A673 (cell line): ENCODE results near the gene ITGA1. TPM values are rescaled to one million over a fixed set of nuclear protein-coding genes. Genes with fewer than 3 reads are reported as not detected.

Experiments used
- BruUV-seq: library from RNA; stranded (reverse); fragments of 400-500 nt; replicated peaks from 2 replicates; lab custom pipeline; 2021; lab: Mats Ljungman, UMichigan
- CTCF ChIA-PET: fragments of 300-600 bp; sonication (Branson Sonifier 250); formaldehyde crosslinking; loops from one replicate; lab custom pipeline; 2022; ENCODE audit warnings: antibody characterized with exemption; lab: Charles Lee
- POLR2A ChIA-PET: fragments of 300-600 bp; sonication (Branson Sonifier 250); formaldehyde crosslinking; loops from one replicate; lab custom pipeline; 2022; ENCODE audit warnings: antibody characterized with exemption; ENCODE audit not compliant: low non-redundant PET; lab: Charles Lee
- DNase-seq: peaks from one replicate; pipeline ENCODE4 v3.0.0-alpha.2; 2015; ENCODE audit warnings: low spot score
- H3K27ac ChIP-seq: fragments of 200-600 bp; sonication (generic); 2 replicates; pipeline ENCODE4 v1.5.1; 2016; ENCODE audit warnings: mixed run types, low read depth, mild to moderate bottlenecking, mixed read lengths, antibody characterized with exemption, low read length; ENCODE audit not compliant: poor library complexity, severe bottlenecking
- H3K27me3 ChIP-seq: fragments of 200-600 bp; sonication (generic); replicated peaks from 2 replicates; pipeline ENCODE4 v1.6.1; 2017; ENCODE audit warnings: mixed run types, low read depth, mild to moderate bottlenecking, mixed read lengths, antibody characterized with exemption, low read length; ENCODE audit not compliant: insufficient read depth, poor library complexity
- H3K36me3 ChIP-seq: fragments of 200-600 bp; sonication (generic); 2 replicates; pipeline ENCODE4 v1.6.1; 2016; ENCODE audit warnings: mixed run types, mild to moderate bottlenecking, mixed read lengths, antibody characterized with exemption, low read length; ENCODE audit not compliant: insufficient read depth, poor library complexity, severe bottlenecking
- H3K4me1 ChIP-seq: fragments of 200-600 bp; sonication (generic); 2 replicates; pipeline ENCODE4 v1.6.1; 2017; ENCODE audit warnings: mixed run types, mild to moderate bottlenecking, mixed read lengths, antibody characterized with exemption, low read length; ENCODE audit not compliant: insufficient read depth, poor library complexity, severe bottlenecking
- H3K4me3 ChIP-seq: fragments of 200-600 bp; sonication (generic); 2 replicates; pipeline ENCODE4 v1.5.1; 2016; ENCODE audit warnings: low read depth, mixed run types, mild to moderate bottlenecking, mixed read lengths, low read length; ENCODE audit not compliant: poor library complexity, severe bottlenecking
- H3K9me3 ChIP-seq: fragments of 200-600 bp; sonication (generic); 2 replicates; pipeline ENCODE4 v1.6.1; 2016; ENCODE audit warnings: mixed run types, low read depth, mild to moderate bottlenecking, mixed read lengths, antibody characterized with exemption, low read length; ENCODE audit not compliant: poor library complexity, severe bottlenecking
- CTCF ChIP-seq: fragments of 300-800, 200-600 bp; sonication (generic); conservative IDR thresholded peaks from 2 replicates; pipeline ENCODE4 v1.5.1; 2017; ENCODE audit warnings: low read depth, mild to moderate bottlenecking, antibody characterized with exemption, low read length, moderate library complexity, mixed read lengths
- EZH2 ChIP-seq: fragments of 200-600 bp; sonication (generic); IDR thresholded peaks from 2 replicates; pipeline ENCODE4 v1.6.1; 2017; ENCODE audit warnings: borderline replicate concordance, low read depth, mild to moderate bottlenecking, mixed read lengths, antibody characterized with exemption, low read length; ENCODE audit not compliant: poor library complexity, severe bottlenecking
- intact Hi-C: fragments of 100-400 bp; cut with micrococcal nuclease; formaldehyde crosslinking; loops from one replicate; pipeline ENCODE4 v1.10.0; 2022; ENCODE audit not compliant: unreplicated experiment
- total RNA-seq: library from RNA; stranded (reverse); gene quantifications from 2 replicates; pipeline ENCODE4 v1.2.3, GENCODE V29; 2021

The ITGA1 gene
- total RNA-seq, 1 experiment from 2014 or later = 8.1 TPM

GRCh38 chr5:52839285-52839684, 51.6 kb downstream of the ITGA1 start:
- Histone ChIP-seq H3K27me3 (no peaks in the 10 kb centered on the region), H3K27ac (peak overlapping the region; percentile 69), H3K4me1 (peaks cover 40% of the 10 kb centered on the region), H3K36me3 (no peaks in the 10 kb centered on the region), H3K9me3 (no peaks in the 10 kb centered on the region), H3K4me3 (no peak overlapping the region)
- ChIA-PET POLR2A (interaction anchor here (0.6 to 0.7 kb wide), 2 partner anchors 29 to 229 kb away, joined by 3 to 4 read pairs; no protein-coding TSS in a partner anchor), CTCF (interaction anchor here (1.0 kb wide), 1 partner anchor 76 kb away, joined by 3 read pairs; no protein-coding TSS in a partner anchor)
- BruUV-seq = no TSS peak
- DNase-seq = no peak
- intact Hi-C loops = no loop called here
- TF ChIP-seq CTCF = no peak

GRCh38 chr5:52840277-52841050, 52.7 kb downstream of the ITGA1 start:
- Histone ChIP-seq H3K36me3 (no peaks in the 10 kb centered on the region), H3K4me3 (peak overlapping the region; percentile 2), H3K4me1 (peaks cover 51% of the 10 kb centered on the region), H3K9me3 (no peaks in the 10 kb centered on the region), H3K27ac (peak overlapping the region; percentile 69), H3K27me3 (no peaks in the 10 kb centered on the region)
- BruUV-seq = no TSS peak
- POLR2A ChIA-PET = interaction anchor here (1.1 kb wide), 1 partner anchor 16 kb away, joined by 3 read pairs; no protein-coding TSS in a partner anchor
- CTCF ChIA-PET = interaction anchor here (1.0 kb wide), 1 partner anchor 75 kb away, joined by 3 read pairs; no protein-coding TSS in a partner anchor
- TF ChIP-seq EZH2 (no peak), CTCF (no peak)
- DNase-seq = peak; percentile 88
- intact Hi-C loops = loop anchor here (2.0 kb wide), 1 partner anchor 40 kb away; no protein-coding TSS in a partner anchor

- Histone ChIP-seq H3K4me3 (no peak overlapping the region), H3K9me3 (no peaks in the 10 kb centered on the region), H3K27ac (peak overlapping the region; percentile 69), H3K27me3 (no peaks in the 10 kb centered on the region), H3K4me1 (peaks cover 57% of the 10 kb centered on the region), H3K36me3 (no peaks in the 10 kb centered on the region)
- no peak for DNase-seq
- ChIA-PET CTCF (no interaction called here), POLR2A (no interaction called here)
- intact Hi-C loops = loop anchor here (2.0 kb wide), 1 partner anchor 40 kb away; no protein-coding TSS in a partner anchor
- BruUV-seq = no TSS peak
- no peak for TF ChIP-seq CTCF
- TF ChIP-seq EZH2 = no peak
Measured at GRCh38 chr5:52841114-52841513, 53.4 kb downstream of the ITGA1 start.
